Sigmoid colon (tissue), 7 donors: ENCODE results near the gene MAP3K12. TPM values are rescaled to one million over a fixed set of nuclear protein-coding genes. Genes with fewer than 3 reads are reported as not detected.
"Not testable (repeated sequence)": the region's sequence is repeated elsewhere in the genome, so short reads cannot be mapped to it uniquely, and the experiment has no call there.

Experiments used
- DNase-seq: peaks from one replicate; pipeline ENCODE4 v3.0.0-alpha.2; 2019
- H3K27ac ChIP-seq, 4 donors: fragments of 200-600 bp; sonication (generic); one replicate each; pipeline ENCODE4 v1.5.1; 2016 to 2019; ENCODE audit warnings: mild to moderate bottlenecking in 1 of 4
- H3K27me3 ChIP-seq, 3 donors: fragments of 200-600 bp; sonication (generic); one replicate each; pipeline ENCODE4 v1.5.1; 2019; ENCODE audit warnings: mild to moderate bottlenecking in 1 of 3
- H3K36me3 ChIP-seq, 4 donors: fragments of 200-600 bp; sonication (generic); one replicate each; pipeline ENCODE4 v1.5.1; 2016 to 2019
- H3K4me1 ChIP-seq, 4 donors: fragments of 200-600 bp; sonication (generic); one replicate each; pipeline ENCODE4 v1.5.1; 2017 to 2019
- H3K4me3 ChIP-seq, 4 donors: fragments of 200-600 bp; sonication (generic); one replicate each; pipeline ENCODE4 v1.5.1; 2017 to 2019; ENCODE audit warnings: mild to moderate bottlenecking in 2 of 4, moderate library complexity in 1 of 4
- H3K9me3 ChIP-seq, 4 donors: fragments of 200-600 bp in 3 of 4; sonication (generic) in 3 of 4; one replicate each; pipeline versions ENCODE4 v1.5.1 to v1.6.1; 2013 to 2019
- EP300 ChIP-seq, 4 donors: sonication (generic); formaldehyde crosslinking; IDR thresholded peaks; one replicate each; pipeline ENCODE4 v1.6.1; 2017; ENCODE audit warnings: antibody characterized with exemption in 4 of 4
- POLR2A ChIP-seq, 2 donors: fragments of 450-650 bp; IDR thresholded peaks; one replicate each; pipeline ENCODE4 v1.6.1; 2016; ENCODE audit warnings: antibody characterized with exemption in 2 of 2, mild to moderate bottlenecking in 2 of 2, moderate library complexity in 2 of 2
- POLR2AphosphoS5 ChIP-seq, 4 donors: sonication (generic); formaldehyde crosslinking; IDR thresholded peaks; one replicate each; pipeline ENCODE4 v1.6.1; 2017; ENCODE audit warnings: antibody characterized with exemption in 4 of 4
- WGBS, 2 donors: extraction: QIAGEN DNeasy Blood & Tissue Kit; methylation state at CpG; one replicate each; pipeline ENCODE4 v1.1.7; 2013; 5-methylcytosine and 5-hydroxymethylcytosine counted together
- intact Hi-C: fragments of 100-400 bp; cut with DNase I; formaldehyde crosslinking; loops from one replicate; pipeline ENCODE4 v1.15.1; 2023
- polyA plus RNA-seq, 3 donors: library from polyadenylated mRNA; stranded (reverse); fragments of 200-250 nt; gene quantifications; one replicate each; pipeline ENCODE4 v1.2.3, GENCODE V29; 2013
- total RNA-seq, 4 donors: library from RNA; depleted of rRNA; stranded (reverse); fragments of >200 nt; gene quantifications; one replicate each; pipeline ENCODE4 v1.1.0, GENCODE V29; 2016
- TF ChIP-seq, protein P1 (sequence below), 4 experiments: fragments of 450-650 bp in 3 of 4; fragments of 200-600 bp in 1 of 4; IDR thresholded peaks; one replicate each; pipeline ENCODE4 v1.5.1; 2016 to 2019; ENCODE audit warnings: antibody characterized with exemption in 4 of 4, mild to moderate bottlenecking in 3 of 4, moderate library complexity in 2 of 4
- donor health status: healthy with polysubstance abuse.
- donor health status: Bipolar disorder and iron deficiency.
- donor health status: healthy.

The MAP3K12 gene
- 10 to 100 TPM; 18.5 to 27.4 (median 25.0) TPM for total RNA-seq
- 10 to 100 TPM in 1 of 3 donors, 1 to 10 TPM in 2; 1.6 to 10.1 (median 4.8) TPM for polyA plus RNA-seq

- H3K4me1 ChIP-seq: peaks cover 0 to 38% (median 28%) of the 10 kb centered on the region in 4 donors
- peak within 1 kb of the TSS; percentile 93 to 99 (median 98) for H3K27ac ChIP-seq
- TF ChIP-seq POLR2AphosphoS5 (IDR thresholded peaks at IDR 0.05): peak; percentile 34 to 79 (median 58)
- TF ChIP-seq, protein P1, sequence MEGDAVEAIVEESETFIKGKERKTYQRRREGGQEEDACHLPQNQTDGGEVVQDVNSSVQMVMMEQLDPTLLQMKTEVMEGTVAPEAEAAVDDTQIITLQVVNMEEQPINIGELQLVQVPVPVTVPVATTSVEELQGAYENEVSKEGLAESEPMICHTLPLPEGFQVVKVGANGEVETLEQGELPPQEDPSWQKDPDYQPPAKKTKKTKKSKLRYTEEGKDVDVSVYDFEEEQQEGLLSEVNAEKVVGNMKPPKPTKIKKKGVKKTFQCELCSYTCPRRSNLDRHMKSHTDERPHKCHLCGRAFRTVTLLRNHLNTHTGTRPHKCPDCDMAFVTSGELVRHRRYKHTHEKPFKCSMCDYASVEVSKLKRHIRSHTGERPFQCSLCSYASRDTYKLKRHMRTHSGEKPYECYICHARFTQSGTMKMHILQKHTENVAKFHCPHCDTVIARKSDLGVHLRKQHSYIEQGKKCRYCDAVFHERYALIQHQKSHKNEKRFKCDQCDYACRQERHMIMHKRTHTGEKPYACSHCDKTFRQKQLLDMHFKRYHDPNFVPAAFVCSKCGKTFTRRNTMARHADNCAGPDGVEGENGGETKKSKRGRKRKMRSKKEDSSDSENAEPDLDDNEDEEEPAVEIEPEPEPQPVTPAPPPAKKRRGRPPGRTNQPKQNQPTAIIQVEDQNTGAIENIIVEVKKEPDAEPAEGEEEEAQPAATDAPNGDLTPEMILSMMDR (IDR thresholded peaks at IDR 0.05): no peak
- H3K4me3 ChIP-seq: peak within 1 kb of the TSS; percentile 43 to 79 (median 76)
- DNase-seq: peak; percentile 89
- H3K9me3 ChIP-seq: no peaks in the 10 kb centered on the region
- no peaks in the 10 kb centered on the region for H3K27me3 ChIP-seq
- WGBS, 2 donors: 1 to 2% methylated on average over 51 of the region's 51 CpGs
- peaks cover 0 to 6% (median 0%) of the 10 kb centered on the region in 4 donors for H3K36me3 ChIP-seq
- intact Hi-C loops: loop anchor here (2.0 to 5.0 kb wide), 3 partner anchors 59 to 447 kb away; partner anchors contain the start of genes AAAS, PRR13 and TNS2
Measured at GRCh38 chr12:53499266-53500141, at the start of gene MAP3K12. TSS of gene MAP3K12 (minus strand) at chr12:53499458. CDS start at chr12:53487391, 12,067 bp downstream.

GRCh38 chr12:53548354-53548753, 49.1 kb upstream of the MAP3K12 start:
- H3K27ac ChIP-seq, H3K27me3 ChIP-seq, intact Hi-C loops, H3K4me3 ChIP-seq, DNase-seq, H3K9me3 ChIP-seq: not testable (repeated sequence)
- peaks cover 0 to 28% (median 10%) of the 10 kb centered on the region in 4 donors for H3K4me1 ChIP-seq
- peaks cover 0 to 60% (median 19%) of the 10 kb centered on the region in 4 donors for H3K36me3 ChIP-seq
- WGBS, 2 donors: 99% methylated on average over 6 of the region's 6 CpGs

GRCh38 chr12:53543539-53543938, 44.3 kb upstream of the MAP3K12 start:
- intact Hi-C loops: loop anchor here (1.0 to 5.0 kb wide), 3 partner anchors 83 to 204 kb away; partner anchors contain the start of genes ATF7 and ATP5MC2
- H3K4me3 ChIP-seq: no peak overlapping the region
- DNase-seq: peak; percentile 80
- WGBS, 2 donors: 27 to 28% methylated on average over 5 of the region's 5 CpGs
- peak overlapping the region; percentile 43 to 65 (median 61) for H3K27ac ChIP-seq
- no peaks in the 10 kb centered on the region for H3K27me3 ChIP-seq
- H3K36me3 ChIP-seq: peaks cover 3 to 64% (median 16%) of the 10 kb centered on the region in 4 donors
- TF ChIP-seq, protein P1 (IDR thresholded peaks at IDR 0.05): peak; percentile 81 to 98 (median 94)
- TF ChIP-seq EP300 (IDR thresholded peaks at IDR 0.05) (no peak), POLR2AphosphoS5 (IDR thresholded peaks at IDR 0.05) (peak in 2 of 4 donors; percentile 10 to 22)
- no peaks in the 10 kb centered on the region for H3K9me3 ChIP-seq
- H3K4me1 ChIP-seq: peaks cover 0 to 27% (median 14%) of the 10 kb centered on the region in 4 donors

DNA sequence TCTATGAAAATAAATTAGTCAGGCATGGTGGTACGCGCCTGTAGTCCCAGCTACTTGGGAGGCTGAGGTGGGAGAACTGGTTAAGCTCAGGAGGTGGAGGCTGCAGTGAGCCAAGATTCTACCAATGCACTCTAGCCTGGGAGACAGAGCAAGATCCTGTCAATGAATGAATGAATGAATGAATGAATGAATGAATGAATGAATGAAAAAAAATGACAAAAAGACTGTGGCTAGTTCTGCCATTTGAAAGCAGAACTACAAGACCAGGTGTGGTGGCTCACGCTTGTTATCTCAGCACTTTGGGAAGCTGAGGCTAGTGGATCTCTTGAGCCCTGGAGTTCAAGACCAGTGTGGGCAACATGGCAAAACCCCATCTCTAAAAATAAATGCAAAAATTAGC, 40.3 kb upstream of the MAP3K12 start:
- H3K27ac ChIP-seq: peak overlapping the region in 2 of 4 donors; percentile 72 to 76
- H3K4me3 ChIP-seq: no peak overlapping the region
- DNase-seq: no peak
- intact Hi-C loops: no loop called here
- H3K9me3 ChIP-seq: no peaks in the 10 kb centered on the region
- peaks cover 18 to 82% (median 33%) of the 10 kb centered on the region in 4 donors for H3K36me3 ChIP-seq
- TF ChIP-seq POLR2A (IDR thresholded peaks at IDR 0.05) (no peak), EP300 (IDR thresholded peaks at IDR 0.05) (no peak), POLR2AphosphoS5 (IDR thresholded peaks at IDR 0.05) (no peak)
- TF ChIP-seq, protein P1 (IDR thresholded peaks at IDR 0.05): no peak
- WGBS, 2 donors: 94 to 99% methylated on average over 3 of the region's 3 CpGs
- no peaks in the 10 kb centered on the region for H3K27me3 ChIP-seq
- H3K4me1 ChIP-seq: peaks cover 0 to 32% (median 18%) of the 10 kb centered on the region in 4 donors

DNA sequence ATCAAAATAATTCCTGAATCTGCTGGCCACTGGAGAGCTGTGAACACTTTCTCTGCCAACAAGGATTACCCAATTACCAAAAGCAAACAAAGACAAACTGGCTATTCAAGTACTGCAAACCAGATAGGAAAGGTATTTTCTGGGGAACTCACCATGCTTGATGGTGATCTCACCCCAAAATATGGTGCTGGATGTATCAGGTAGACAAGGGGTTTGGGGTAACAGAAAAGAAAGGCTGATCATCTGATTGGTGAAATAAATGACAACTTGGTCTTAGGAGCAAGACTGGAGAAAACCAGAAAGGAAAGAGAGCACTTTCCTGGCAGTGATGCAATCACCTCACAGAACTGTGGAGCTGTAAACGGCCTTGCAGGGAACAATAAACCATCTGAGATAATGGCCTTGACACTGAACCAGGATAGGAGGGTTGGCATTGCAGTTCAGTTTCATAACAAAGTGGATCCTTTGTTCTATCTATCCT, 39.0 kb upstream of the MAP3K12 start:
- DNase-seq: peak; percentile 73
- peaks cover 0 to 21% (median 11%) of the 10 kb centered on the region in 4 donors for H3K4me1 ChIP-seq
- H3K4me3 ChIP-seq: no peak overlapping the region
- H3K27ac ChIP-seq: peak overlapping the region in 3 of 4 donors; percentile 10 to 76 (median 72)
- intact Hi-C loops: no loop called here
- TF ChIP-seq, protein P1 (IDR thresholded peaks at IDR 0.05): no peak
- TF ChIP-seq POLR2A (IDR thresholded peaks at IDR 0.05) (no peak), POLR2AphosphoS5 (IDR thresholded peaks at IDR 0.05) (peak in 3 of 4 donors; percentile 35 to 50 (median 43)), EP300 (IDR thresholded peaks at IDR 0.05) (peak in 1 of 4 donors; percentile 47)
- no peaks in the 10 kb centered on the region for H3K9me3 ChIP-seq
- H3K27me3 ChIP-seq: no peaks in the 10 kb centered on the region
- 1 to 45% methylated on average over 1 of the region's 1 CpG for WGBS, 2 donors
- peaks cover 25 to 89% (median 45%) of the 10 kb centered on the region in 4 donors for H3K36me3 ChIP-seq
